GM18909 (cell line): Measurements from ENCODE around the gene TMEM185A.
"Not testable (repeated sequence)": the region's sequence is repeated elsewhere in the genome, so short reads cannot be mapped to it uniquely, and the experiment has no call there.

Source experiments
- ATAC-seq: cut with Tn5 transposase; IDR thresholded peaks from one replicate; pipeline ENCODE4 v1.9.1; 2021; ENCODE audit warnings: mild to moderate bottlenecking; ENCODE audit not compliant: unreplicated experiment, poor library complexity

TMEM185A gene

DNA sequence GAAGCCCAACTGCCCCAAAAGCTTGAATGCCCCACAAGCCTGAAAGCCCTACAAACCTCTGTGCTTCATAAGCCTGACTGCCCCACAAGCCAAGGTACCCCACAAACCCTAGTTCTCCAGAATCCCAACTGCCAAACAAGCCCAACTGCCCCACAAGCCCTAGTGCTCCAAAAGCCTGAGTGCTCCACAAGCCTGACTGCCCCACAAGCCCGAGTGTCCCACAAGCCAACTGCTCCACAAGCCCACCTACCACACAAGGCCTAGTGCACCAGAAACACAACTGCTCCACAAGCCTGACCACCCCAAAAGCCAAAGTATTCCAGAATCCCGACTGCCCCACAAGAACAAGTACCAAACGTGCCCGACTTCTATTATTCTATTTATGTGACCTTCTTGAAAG, 68.2 kb downstream of the TMEM185A start:
- ATAC-seq: no peak

DNA sequence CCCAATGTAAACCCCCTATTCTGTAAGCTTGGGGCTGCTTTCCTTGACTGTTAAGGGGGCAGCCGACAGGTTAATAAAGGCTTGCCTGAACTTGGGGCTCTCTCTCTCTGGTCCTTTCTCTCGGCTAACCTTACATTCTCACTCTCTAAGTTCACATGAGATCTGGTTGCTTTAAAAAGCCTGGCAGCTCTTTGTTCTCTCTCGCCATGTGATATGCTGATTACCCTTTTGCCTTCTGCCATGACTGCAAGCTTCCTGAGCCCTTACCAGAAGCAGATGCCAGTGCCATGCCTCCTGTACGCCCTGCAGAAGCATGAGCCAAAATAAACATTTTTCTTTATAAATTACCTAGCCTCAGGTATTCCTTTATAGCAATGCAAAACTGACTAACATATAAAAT, 76.3 kb downstream of the TMEM185A start:
- ATAC-seq: not testable (repeated sequence)

DNA sequence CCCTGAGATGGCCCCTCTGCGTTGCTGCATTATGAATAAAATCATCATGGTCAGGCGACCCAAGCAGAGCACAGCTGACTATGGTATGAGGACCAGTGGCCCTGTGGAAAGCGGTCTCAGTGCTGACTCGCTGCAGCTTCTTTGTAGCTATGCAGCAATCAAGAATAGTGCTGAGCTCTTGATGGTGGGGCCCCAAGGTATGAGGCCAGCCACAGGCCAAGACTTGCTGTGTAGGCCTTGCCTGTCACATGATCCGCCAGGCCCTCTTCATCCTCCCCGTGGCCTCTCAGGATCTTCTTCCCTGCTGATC, 79.7 kb downstream of the TMEM185A start:
- not testable (repeated sequence) for ATAC-seq

DNA sequence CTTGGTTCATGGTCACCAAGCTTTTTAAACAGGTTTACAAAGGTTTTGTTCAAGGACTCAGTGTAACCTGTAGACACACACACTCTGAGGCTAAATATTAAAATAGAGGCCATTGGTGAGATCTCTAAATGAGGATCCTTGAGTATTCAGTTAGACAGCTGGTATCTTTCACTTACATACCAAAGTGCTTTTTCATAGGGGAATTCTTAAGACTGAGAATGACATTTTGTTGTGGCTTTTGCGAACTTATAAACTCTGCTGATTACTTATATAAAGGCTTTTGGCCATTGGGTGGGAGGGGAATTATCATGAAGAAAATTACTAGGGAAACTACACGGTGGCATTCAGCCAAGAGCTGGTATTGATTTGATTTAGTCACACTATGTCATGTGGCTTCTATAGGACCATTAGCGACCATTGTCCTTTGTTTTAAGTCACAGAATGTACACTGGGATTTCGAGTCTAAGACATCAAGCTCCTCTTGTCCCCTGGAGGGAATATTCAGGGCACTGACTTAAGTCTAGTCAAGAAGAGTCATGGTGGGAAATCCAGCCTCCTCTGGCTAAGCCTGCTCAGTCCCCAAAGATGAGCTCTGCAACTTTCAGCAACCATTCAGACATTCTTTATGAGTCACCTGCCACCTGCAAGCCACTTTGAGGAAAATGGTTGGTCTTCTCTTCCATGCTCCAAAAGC, 80.2 kb downstream of the TMEM185A start:
- not testable (repeated sequence) for ATAC-seq

DNA sequence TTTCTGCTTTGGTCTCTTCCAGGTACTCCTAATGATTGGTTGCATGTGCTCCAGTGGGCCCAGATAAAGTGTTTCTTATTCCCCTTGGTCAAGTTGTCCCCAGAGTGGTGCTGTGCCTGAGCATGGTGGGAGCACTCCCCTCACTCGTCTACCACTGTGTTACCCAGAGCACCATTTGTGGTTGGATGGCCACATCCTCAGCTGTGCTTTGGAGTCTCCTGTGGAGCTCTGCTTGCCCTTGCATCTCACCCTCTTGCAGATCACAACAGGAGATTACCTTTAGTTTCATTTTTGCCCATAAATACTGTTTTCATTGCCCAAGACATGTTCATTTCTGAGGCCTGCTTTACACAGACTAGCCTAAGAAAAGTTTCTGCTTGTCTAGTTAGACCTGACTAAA, 81.1 kb downstream of the TMEM185A start:
- not testable (repeated sequence) for ATAC-seq

GRCh38 chrX:149549701-149550100, 81.9 kb downstream of the TMEM185A start, which contains the start of gene HSFX3:
Gene HSFX3, minus strand, starts transcription at chrX:149549924. Its CDS starts 72 bp downstream, at chrX:149549852.
- ATAC-seq: not testable (repeated sequence)

DNA sequence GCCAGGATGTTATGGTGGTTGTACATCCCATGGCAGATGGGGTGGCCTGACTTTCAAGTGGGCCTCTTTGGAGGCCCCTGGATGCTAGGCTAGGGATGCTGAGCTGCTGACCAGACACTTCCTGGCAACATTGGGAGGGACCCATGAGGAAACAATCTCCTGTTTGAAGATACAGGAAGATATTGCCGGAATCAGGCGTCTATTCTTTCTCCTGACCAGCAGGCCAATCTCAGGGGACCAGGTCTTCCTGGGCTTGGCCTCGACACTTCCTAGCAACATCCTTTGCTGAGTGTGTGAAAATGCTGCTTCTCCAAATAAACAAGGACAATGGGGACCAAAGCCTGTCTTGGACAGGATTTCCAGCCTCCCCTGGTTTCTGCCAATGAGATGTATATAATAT, 83.8 kb downstream of the TMEM185A start:
- not testable (repeated sequence) for ATAC-seq

DNA sequence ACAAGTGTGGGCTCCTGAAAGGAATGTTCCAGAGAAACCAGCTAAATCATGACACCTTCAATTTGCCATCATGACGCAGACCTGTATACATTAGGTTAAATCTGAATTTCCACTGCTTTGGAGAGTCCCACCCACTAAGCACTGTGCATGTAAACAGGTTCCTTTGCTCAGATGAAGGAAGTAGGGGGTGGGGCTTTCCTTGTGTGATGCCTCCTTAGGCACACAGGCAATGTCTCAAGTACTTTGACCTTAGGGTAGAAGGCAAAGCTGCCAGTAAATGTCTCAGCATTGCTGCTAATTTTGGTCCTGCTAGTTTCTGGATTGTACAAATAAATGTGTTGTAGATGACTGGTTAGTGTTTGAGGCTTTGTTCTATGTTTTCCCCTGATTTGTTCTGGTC, 84.6 kb downstream of the TMEM185A start:
- ATAC-seq: not testable (repeated sequence)
